Activated CD8-positive, alpha-beta memory T cell treated with anti-CD3 and anti-CD28 coated beads for 48 hours (primary cell): ENCODE measurements around the gene YIPF6.
"Not testable (repeated sequence)": the region's sequence is repeated elsewhere in the genome, so short reads cannot be mapped to it uniquely, and the experiment has no call there.

ENCODE experiments used
- DNase-seq, 3 experiments: peaks; one replicate each; pipeline ENCODE4 v3.0.0-alpha.2; 2020; ENCODE audit warnings: low read depth in 2 of 3, low spot score in 2 of 3

YIPF6 gene

DNA sequence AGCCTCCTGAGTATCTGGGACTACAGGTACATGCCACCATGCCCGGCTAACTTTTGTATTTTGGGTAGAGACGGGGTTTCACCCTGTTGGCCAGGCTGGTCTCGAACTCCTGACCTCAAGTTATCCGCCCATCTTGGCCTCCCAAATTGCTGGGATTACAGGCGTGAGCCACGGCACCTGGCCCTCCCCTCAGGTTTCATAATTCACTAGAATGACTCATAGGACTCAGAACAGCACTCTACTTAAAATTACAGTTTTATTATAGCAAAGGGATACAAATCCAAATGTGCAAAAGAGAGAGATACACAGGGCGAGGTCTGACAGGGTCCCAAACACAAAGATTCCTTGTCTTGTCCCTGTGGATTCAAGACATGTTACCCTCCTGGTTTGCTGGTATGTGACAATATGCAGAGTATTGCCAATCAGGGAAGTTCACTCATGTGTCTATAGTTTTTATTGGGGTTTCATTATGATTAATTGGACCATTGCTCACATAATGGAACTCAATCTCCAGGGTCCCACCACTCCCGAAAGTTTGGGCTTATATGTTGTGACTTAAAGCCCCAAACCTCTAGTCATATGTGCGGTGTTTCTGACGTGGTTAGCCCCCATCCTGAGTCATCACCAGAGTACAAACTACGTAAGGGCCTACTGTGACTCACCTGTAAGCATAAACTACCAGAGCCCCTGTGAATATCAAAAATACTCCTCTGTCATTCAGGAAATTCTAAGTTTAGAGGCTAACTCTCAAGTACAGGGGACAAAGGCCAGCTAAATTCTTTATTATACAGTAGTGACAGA, 5.2 kb downstream of the YIPF6 start:
- peak in 1 of 3 experiments; percentile 11 for DNase-seq

DNA sequence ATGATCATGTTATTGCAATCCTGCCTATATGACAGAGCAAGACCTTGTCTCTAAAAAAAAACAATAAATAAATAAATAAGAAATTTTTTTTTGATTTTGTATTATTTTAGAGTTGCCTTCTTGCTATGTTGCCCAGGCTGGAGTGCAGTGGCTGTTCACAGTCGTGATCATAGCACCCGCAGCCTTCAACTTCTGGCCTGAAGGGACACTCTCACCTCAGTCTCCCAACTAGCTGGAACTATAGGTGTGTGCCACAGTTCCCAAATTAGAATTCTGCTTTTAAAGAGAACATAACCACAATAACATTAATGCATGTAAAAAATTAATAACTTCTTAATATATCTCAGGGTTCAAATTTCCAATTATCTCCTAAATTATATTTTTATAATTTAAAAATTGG, 7.8 kb downstream of the YIPF6 start:
- no peak for DNase-seq

DNA sequence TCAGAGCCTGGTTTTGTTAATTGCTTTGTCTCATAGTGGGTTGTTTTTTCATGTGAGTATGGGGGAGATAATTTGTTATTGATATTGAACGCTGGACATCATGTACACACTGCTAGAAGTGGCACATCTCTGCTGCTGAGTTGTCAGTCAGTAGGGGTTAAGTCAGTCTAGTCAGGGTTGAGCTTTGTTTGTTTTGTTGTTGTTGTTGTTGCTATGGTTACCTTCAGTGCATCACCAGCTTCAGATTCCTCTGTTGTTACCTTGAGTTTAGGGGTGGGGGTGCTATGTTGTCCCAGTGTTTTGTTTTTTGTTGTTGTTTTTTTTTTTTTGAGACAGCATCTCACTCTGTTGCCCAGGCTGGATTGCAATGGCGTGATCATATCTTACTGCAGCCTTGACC, 9.9 kb downstream of the YIPF6 start:
- no peak for DNase-seq

DNA sequence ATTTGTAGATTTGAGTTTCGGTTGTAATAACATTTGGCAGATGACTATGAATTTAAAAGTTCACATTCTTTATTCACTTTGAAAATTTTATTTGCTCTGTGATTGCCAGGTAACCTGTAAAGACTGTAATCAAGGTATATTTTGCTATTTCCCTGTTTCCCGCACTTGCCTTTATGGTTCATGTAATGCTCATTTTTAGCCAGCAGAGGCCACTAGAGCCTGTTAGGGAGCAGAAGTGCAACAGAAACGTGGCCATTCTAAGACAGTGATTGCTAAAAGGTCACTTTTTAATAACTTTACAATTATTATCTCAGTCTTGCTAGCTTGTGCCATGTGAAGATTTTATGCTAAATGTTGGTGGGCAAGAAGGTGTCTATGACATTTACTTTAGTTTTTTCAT, 12.4 kb downstream of the YIPF6 start:
- DNase-seq = no peak

- not testable (repeated sequence) for DNase-seq
These were observed 25.8 kb downstream of the YIPF6 start for GRCh38 chrX:68524680-68525079.

DNA sequence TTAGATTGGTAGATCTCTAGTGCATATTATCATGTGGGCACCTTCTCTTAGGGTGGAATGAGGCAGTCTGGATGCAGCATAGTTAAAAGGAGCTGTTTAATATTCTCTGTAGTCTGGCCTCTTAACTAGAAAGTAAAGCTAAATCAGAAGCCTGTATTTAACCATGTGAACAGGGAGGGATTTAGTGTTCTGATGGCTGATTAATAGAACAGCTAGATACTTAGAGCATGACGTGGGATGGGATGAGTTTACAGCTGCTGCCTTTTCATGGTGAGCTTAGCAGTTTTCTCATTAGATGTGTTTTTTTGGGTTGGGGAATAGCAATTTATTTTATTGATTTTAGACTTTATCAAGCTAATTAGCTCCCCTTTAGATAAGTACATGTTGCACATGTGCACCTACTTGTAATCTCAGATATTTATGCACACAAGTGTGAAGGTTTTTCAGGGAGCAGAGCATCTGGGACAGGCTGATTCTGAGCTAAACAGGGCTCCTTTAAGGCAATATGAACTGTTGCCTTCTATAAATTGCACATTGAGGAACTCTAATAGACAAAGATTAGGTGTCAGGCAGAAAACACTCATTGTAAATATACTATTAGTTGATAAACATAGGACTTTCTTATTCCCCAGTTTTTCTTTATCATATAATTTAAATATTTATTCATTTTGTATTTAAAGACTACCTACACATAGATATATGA, 34.1 kb downstream of the YIPF6 start:
- DNase-seq = no peak

DNA sequence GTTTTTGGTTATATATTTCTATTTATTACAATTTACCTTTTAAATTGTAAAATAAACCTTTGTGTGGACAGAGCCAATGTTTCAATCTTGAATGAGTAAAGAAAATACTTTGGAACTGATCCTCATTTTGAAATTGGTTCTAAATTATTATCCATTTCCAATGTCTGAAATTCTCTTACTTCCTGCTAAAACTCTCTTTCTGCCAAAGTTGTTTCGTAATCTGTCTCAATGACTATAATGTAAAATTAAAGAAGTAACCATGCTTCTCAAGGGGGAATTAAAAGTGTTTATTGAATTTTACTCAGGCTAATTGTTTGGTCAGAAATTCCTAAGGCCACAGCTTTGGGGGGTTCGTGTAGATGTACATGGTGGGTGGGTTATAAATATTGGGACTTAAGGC, 34.8 kb downstream of the YIPF6 start:
- no peak for DNase-seq

GRCh38 chrX:68534691-68535090, 35.8 kb downstream of the YIPF6 start:
- DNase-seq = no peak

DNA sequence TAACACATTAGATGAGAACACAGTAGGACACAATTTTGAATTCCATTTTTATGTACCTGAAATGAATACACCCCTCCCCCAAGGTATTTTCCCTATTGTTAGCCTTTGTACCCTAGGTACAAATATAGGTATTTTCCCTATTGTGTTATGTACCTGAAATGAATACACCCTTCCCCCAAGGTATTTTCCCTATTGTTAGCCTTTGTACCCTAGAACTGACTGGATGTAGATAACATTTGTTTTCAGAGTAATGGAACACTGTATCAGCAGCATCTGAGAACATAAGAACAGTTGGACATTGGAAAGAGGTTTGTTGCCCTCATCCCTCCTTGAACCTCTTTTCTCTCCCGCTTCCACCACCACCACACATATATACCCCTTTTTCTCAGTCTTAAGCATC, 37.6 kb downstream of the YIPF6 start:
- no peak for DNase-seq

DNA sequence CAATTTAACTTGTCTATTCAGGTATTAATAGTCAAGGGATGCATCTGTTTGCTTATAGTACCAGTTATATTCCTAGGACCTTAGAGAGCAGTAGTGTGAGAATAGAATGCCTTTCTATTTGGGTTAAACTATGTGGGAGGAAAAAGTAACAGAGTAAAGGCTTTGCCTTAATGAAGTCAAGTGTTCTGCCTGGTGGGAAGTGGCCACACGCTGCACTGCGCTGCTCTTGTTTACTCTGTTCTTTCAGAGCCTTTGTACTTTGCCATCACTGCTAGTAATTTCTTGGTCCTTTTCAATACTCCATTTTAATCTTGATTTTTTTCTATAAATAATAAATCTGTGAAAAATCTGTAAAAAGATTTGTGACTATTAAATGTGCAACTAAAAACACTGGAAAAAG, 38.0 kb downstream of the YIPF6 start:
- no peak for DNase-seq

GRCh38 chrX:68550193-68550592, 51.3 kb downstream of the YIPF6 start:
- DNase-seq = no peak

- no peak for DNase-seq
These were observed 57.2 kb downstream of the YIPF6 start for GRCh38 chrX:68556036-68556435.

GRCh38 chrX:68557126-68557525, 58.3 kb downstream of the YIPF6 start:
- not testable (repeated sequence) for DNase-seq

GRCh38 chrX:68559905-68560304, 61.1 kb downstream of the YIPF6 start:
- not testable (repeated sequence) for DNase-seq

GRCh38 chrX:68568136-68568535, 69.3 kb downstream of the YIPF6 start:
- DNase-seq = no peak

DNA sequence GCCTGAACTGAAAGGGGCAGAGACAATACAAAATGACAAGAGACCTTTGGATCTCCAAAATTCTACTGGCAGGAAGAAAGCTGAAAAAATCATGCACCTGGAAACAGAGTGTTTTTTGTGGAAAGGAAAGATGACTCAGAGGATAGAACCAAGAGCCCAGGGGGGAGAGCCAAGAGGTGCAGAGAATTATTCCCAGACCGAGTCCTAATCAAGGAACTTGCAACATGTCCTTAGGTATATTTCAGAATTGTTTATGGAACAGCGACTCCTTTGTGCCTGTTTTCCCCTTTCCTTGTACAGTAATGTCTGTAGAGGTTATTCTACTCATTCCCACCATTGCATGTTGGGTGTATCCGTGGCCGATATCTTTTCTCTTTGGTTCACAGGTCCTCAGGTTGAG, 71.7 kb downstream of the YIPF6 start:
- no peak for DNase-seq

DNA sequence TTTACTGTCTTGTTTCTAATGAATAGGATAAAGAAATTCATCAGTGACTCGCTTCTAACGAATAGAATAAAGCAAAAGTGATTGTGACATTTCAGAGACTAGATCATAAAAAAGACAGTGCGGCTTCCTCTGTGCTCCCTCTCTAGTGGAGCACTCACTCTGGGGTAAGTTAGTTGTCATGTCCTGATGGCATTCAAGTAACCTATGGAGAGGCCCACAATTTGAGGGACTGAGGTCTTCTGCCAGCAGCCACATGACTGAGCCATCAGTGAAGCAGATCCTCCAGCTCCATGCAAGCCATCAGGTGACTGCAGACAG, 72.4 kb downstream of the YIPF6 start:
- DNase-seq = no peak

GRCh38 chrX:68571610-68572311, 72.9 kb downstream of the YIPF6 start:
- DNase-seq = no peak

GRCh38 chrX:68574240-68574639, 75.4 kb downstream of the YIPF6 start:
- DNase-seq = no peak

- no peak for DNase-seq
These were observed 81.0 kb downstream of the YIPF6 start for GRCh38 chrX:68579810-68580209.

- DNase-seq = no peak
These were observed 85.4 kb downstream of the YIPF6 start for GRCh38 chrX:68584221-68584620.
